GM19099 (cell line): ENCODE measurements around the gene PTS.

ENCODE experiments used
- POLR2A ChIP-seq: IDR thresholded peaks from 3 replicates; pipeline ENCODE4 v1.6.1; 2011; ENCODE audit warnings: low read depth; ENCODE audit not compliant: insufficient read length; ENCODE audit errors: extremely low read depth

PTS gene

DNA sequence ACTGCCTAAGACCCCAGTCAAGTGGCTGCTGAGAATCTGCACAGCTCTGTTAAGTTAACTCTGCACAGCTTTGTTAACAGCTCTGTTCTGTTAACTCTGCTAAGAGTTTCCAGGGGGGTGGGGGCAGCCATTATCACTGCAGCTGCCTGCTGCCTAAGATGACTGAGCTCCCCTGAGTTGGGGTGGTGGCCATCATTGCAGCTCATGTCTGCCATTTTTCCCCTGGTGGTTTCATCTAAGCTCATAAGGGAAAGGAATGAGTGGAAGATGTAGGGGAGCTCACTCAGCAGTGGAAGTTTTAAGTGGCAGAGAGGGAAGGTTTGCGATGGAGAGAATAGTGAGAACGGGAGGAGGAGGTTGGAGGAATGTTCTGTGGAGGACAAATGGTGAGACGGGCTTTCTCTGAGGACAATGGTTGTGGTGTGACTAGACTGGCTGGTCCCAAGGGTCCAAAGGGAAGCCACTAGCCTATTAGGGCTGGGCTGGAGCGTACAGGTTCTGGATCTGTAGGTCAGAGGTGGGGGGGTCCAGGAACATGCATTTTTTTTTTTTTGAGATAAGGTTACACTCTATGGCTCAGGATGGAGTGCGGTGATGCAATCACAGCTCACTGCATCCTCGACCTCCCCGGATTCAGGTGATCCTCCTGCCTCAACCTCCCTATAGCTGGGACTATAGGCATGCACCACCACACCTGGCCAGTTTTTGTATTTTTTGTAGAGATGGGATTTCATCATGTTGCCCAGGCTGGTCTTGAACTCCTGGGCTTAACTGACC lies 48.0 kb downstream of the PTS start:
- TF ChIP-seq POLR2A: no peak

DNA sequence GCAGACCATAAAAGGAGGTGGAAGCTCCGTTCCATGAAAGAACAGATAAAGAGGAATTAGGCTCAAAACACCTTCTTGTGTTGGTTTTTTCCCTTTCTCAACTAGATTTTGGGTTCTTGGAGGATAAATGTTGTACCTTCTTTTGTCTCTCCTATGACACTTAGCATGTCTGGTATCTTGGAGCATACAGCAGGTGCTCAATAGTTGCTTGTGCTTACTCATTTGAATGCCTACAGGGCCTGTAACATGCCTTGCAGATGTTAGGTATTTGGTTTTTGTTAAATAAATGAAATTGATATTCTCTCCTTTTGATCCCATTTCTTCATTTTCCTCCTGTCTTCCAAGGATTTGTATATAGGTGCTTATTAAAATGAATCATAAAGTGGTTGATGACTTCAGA lies 50.8 kb downstream of the PTS start:
- no peak for TF ChIP-seq POLR2A

DNA sequence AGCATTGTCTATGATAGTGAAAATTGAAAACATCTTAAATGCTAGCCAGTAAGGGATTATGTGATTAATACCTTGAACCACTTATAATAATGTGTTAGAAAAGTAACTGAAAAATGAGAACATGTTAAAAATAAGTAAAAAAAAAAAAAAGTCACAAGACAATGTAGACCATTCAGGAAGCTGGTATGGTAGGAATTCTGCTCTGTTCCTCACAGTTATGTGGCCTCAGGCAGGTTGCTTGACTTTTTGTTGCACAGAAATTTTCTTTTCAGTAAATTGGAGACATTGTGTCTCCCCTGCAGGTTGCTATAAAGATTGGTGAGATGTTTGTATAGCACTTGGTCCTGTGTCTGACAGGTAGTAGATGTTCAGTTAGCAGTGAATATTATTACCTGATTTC lies 51.7 kb downstream of the PTS start:
- TF ChIP-seq POLR2A: no peak

DNA sequence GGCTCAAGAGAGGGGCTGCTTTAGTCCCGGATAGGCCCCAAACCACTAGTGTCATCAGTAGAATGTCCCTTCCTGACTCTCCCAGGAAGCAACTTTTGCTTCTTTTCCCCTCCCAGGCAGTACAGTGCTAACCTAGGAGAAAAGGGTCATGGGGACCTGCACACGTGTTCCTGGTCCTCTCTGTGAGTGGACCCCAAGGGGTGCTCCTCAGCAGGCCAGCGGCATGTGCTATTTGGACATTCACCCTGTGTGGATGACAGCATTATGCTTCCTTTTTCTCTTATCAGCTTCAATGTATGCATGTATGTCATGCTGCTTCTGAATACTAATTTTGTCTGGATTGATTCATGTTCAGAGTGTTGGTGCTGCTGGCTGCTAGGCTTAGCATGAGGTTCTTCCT lies 52.6 kb downstream of the PTS start:
- no peak for TF ChIP-seq POLR2A

DNA sequence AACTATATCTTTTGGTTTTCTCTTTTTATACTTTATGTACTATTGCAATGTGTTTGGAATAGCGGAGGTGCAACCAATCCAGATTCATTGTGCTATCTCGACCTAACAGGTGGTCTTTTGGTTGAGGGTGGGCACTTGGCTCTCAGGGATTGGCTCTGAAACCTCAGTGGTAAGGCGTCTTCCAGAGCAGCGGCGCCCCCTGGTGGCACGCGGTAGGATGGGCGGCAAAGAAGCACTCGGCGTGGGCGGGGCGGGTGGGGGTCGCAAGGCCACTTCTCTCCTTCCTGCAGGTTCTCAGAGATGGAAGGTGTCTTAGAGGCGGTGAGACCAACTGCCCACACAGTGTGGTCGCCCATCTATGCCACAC lies 53.7 kb downstream of the PTS start:
- no peak for TF ChIP-seq POLR2A

DNA sequence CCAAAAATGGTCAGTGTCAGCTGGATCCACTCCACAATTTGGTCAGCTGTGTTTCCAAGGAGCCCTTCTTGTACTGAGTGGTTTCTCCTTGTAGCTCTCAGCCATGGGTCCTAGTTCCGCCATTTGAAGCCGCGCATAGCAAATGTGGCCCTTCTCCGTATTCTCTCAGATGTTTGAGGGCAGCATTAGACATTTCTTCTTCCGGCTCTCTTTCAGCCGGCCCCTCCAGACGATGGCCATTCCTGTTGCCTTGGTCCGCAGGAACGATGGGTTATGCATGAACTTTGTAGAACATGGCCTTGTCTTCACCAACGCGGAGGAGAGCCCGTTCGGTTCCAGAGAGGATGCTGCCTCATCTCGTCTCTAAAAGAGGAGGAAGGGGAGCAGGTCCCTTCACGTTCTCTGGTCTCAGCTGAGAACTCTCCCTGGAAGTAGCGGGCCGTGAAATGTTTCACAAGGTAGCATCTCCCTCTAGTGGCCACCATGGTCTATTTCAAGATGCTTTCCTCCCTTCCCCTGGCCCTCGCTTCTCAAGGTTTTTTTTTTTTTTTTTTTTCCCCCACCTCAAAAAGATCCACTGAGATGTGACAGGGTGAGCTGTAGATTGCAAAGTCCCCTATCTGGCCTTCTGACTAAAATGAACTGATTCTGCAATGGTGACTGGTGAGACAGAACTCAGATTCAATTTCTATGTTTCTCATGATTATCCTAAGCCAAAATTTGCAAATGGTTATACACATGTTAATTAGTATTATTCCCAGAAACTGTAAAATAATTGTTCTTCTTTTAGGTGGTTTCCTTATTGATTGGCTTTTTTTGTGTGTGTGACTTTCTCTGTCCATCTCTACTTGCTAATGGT lies 54.3 kb downstream of the PTS start:
- no peak for TF ChIP-seq POLR2A

DNA sequence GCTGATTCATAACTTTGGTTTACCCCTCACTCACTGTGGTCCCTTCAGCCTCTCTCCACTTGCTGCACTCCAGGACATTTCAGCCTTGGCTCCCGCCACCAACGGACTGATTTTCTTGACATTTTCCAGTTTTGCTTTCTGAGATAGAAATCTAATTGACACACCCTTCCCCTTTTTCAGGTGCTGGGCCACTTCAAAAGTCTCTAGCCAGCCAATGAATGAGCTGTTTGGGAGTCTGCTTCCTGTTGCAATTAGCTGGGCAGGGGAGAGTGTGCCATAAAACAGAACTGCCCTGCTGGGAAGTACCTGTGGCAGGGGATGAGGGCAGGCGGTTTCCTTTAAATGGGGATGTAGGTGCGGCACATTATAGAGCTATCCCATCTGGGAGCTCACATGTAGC lies 55.5 kb downstream of the PTS start:
- TF ChIP-seq POLR2A: no peak
